ENCODE measurements around the gene PEX5. TPM values are rescaled to one million over a fixed set of nuclear protein-coding genes. Genes with fewer than 3 reads are reported as not detected.

The PEX5 gene
- 18.7 and 24.8 TPM in 2 replicates for total RNA-seq (2014; rRNA removed; shearing (Covaris generic))

DNA sequence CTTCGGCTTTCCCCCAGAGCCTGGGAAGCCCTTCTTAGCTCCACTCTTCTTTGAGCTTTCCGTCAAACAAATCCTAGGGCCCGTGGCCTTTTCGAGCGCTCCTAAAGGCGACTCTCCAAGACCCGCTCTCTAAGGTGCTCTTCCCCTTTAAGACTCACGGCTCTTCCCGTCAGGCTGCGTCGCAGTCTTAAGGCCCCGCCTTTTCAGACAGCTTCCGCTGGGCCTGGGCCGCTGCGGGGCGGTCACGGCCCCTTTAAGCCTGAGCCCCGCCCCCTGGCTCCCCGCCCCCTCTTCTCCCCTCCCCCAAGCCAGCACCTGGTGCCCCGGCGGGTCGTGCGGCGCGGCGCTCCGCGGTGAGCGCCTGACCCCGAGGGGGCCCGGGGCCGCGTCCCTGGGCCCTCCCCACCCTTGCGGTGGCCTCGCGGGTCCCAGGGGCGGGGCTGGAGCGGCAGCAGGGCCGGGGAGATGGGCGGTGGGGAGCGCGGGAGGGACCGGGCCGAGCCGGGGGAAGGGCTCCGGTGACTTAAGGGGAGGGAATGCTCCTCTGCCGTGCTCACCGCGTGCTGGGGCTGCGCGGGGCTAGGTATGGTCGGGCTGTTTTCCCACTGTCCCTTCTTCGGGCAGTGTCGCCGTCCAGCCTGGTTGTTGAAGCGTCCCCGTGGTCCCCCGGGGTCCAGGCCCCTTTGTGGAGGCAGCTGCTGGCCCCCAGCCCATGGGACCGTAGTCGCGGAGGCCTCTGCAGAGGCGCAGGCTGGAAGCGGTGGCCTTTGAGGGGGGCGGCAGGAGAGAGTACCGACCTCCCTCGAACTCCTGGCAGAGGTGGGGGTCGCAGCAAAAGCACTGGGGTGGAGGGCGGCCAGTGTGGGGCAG, at the start of gene PEX5:
TSS of gene PEX5 (plus strand) at position 289 of the 870 bp plus-strand sequence. CDS start 692 bp downstream, outside the sequence.
- Histone ChIP-seq H3K27ac (peak within 1 kb of the TSS; percentile 54), H3K27me3 (replicated peaks) (no peaks in the 10 kb centered on the region), H3K36me3 (peaks cover 17% of the 10 kb centered on the region), H3K9me3 (replicated peaks) (no peaks in the 10 kb centered on the region), H3K4me1 (replicated peaks) (peaks cover 24% of the 10 kb centered on the region), H3K4me3 (peak within 1 kb of the TSS; percentile 73)
- peak; percentile 80 to 89 for DNase-seq (ENCODE audit: low read depth in 1 of 2, low spot score in 2 of 2)

DNA sequence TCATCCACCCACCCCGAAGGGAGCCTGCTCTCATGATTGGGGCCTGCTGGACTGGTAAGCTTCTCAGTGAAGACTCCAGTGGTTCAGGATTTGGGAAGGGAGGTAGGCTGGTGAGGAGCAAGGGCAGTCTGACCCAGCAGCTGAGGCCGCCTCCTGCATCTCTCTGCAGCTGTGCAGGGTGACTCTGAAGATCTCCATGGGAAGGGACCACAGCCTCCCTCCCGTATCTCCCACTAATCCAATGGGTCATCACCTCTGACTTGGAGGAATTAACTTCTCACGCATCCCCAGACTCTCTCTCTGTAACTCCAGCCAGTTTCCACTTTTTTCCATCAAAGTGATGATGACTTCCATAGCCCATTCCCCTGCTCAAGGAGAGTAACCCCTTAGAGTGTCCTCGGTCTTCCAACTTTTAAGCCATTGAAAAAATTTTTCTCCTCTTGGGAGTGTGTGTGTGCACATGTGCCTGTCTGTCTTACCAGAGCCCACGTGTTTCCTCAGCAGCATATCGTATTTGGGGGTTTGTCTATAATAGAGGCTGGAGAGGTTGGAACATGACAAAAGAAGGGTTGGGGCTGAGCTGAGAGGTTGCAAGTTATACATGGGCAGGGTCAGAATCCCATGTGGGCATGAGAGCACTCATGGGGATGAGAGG, 48.0 kb upstream of the PEX5 start:
- DNase-seq (ENCODE audit: low read depth in 1 of 2, low spot score in 2 of 2), result no peak
- no peaks in the 10 kb centered on the region for H3K9me3 ChIP-seq (replicated peaks)
- no peak overlapping the region for H3K4me3 ChIP-seq
- no peaks in the 10 kb centered on the region for H3K36me3 ChIP-seq
- no peaks in the 10 kb centered on the region for H3K4me1 ChIP-seq (replicated peaks)
- no peak overlapping the region for H3K27ac ChIP-seq
- H3K27me3 ChIP-seq (replicated peaks), result no peaks in the 10 kb centered on the region; the same call in 1 of the 2 replicates

DNA sequence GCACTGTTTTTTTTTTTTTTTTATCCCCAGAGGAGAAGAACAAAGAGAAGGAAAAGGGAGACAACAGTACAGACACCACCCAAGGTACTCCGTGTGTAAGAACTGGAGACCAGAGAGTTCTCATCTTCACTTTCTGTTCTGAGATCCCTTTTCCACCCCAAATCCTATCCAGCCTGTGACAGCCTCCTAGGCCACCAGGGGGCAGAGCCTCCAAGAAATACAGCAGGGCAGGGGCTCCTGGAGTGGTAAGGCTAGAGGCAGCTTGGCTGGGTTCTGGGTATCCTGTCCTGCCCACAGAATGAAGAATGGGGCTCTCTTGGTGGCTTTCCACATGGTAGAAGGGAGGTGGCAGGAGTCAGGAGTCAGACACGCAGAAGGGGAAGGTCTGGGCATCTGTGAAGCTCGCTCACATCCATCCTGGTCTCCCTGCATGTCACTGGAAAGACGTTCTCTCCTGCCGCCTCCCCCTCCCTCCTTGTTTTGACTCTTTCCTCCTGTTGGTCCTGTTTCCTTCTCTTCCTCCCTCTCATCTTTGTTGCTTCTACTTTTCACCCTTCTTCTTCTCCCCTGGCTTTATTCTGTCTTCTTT, 47.3 kb upstream of the PEX5 start:
- peak in 1 of 2 experiments; percentile 14 for DNase-seq (ENCODE audit: low read depth in 1 of 2, low spot score in 2 of 2)
- H3K9me3 ChIP-seq (replicated peaks), result no peaks in the 10 kb centered on the region
- no peaks in the 10 kb centered on the region for H3K36me3 ChIP-seq
- H3K27me3 ChIP-seq (replicated peaks), result no peaks in the 10 kb centered on the region; the same call in 1 of the 2 replicates
- H3K4me1 ChIP-seq (replicated peaks), result no peaks in the 10 kb centered on the region
- no peak overlapping the region for H3K27ac ChIP-seq
- no peak overlapping the region for H3K4me3 ChIP-seq

DNA sequence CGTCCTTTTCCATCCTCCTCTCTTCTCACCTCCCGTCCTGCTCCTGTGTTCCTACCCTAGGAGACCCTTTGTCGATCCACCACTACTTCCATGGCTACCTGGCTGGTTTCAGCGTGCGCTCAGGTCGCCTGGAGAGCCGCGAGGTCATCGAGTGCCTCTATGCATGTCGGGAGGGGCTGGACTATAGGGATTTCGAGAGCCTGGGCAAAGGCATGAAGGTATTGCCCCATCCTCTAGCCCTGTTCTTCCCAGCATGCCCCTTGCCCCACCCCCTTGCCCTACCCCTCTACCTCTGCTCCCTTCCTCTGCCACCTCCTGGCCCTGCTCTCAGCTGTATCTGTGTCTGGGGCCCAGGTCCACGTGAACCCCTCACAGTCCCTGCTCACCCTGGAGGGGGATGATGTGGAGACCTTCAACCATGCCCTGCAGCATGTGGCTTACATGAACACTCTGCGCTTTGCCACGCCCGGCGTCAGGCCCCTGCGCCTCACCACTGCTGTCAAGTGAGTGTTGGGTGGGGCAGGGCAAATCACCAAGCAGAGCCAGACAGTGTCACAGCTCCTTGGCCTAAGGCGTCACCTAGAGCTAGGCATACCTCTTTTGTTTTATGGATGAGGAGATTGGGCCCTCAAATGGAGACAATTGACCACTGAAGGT, 46.5 kb upstream of the PEX5 start:
- H3K4me1 ChIP-seq (replicated peaks), result no peaks in the 10 kb centered on the region
- no peak for DNase-seq (ENCODE audit: low read depth in 1 of 2, low spot score in 2 of 2)
- no peak overlapping the region for H3K4me3 ChIP-seq
- no peak overlapping the region for H3K27ac ChIP-seq
- H3K36me3 ChIP-seq, result no peaks in the 10 kb centered on the region
- H3K9me3 ChIP-seq (replicated peaks), result no peaks in the 10 kb centered on the region
- H3K27me3 ChIP-seq (replicated peaks), result no peaks in the 10 kb centered on the region; the same call in 1 of the 2 replicates

DNA sequence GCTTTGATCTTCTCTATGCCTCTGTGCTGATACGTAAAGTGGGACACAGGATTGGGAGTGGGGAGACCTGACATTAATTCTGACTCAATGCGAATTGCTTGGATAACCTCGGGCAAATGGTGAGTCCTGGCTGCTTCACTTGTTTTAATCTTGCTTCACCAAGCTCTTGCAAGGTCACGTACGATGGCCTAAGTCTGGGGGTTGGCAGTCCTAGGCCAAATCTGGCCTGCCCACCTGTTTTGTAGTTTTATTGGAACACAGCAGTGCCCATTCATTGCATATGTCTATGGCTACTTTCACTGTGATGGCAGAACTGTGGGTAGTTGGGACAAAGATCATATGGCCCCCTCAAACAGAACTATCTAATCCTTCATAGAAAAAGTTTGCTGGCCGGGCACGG, 45.9 kb upstream of the PEX5 start:
- no peak overlapping the region for H3K27ac ChIP-seq
- H3K4me1 ChIP-seq (replicated peaks), result no peaks in the 10 kb centered on the region
- DNase-seq (ENCODE audit: low read depth in 1 of 2, low spot score in 2 of 2), result no peak
- no peaks in the 10 kb centered on the region for H3K27me3 ChIP-seq (replicated peaks)
- no peaks in the 10 kb centered on the region for H3K9me3 ChIP-seq (replicated peaks)
- H3K36me3 ChIP-seq, result no peaks in the 10 kb centered on the region
- H3K4me3 ChIP-seq, result no peak overlapping the region

DNA sequence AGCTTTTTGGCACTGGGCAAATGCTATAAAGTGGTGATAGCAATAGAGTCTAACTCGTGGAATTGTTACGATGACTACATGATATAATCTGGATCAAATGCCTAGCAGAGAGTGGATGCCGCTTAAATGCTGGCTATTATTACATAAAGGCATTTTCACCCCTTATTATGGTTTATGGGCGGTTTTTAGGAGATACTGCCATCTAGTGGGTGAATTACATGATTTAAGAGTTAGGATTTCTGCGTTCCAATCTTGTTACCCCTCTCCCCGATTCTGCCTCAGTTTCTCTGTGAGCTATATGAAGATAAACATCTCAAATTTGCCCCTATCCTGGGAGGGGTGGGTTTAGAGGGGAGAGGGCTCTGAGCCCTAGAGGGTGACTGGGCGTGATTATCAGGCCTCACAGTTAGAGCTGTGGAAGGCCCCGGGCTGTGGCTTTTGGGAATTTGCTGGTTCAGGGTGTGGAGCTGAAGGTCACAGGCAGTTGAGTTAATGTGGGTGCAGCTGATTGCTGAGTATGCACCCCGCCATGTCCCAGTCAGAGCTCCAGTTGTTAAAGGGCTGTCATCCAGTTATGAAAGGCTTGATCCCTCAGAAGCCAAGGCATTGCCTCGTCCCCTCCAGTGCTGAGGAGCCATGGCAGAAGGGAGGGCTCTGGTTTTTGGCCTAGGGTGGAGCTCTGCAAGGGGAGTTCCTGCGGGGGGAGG, 44.9 kb upstream of the PEX5 start:
- no peaks in the 10 kb centered on the region for H3K9me3 ChIP-seq (replicated peaks)
- DNase-seq (ENCODE audit: low read depth in 1 of 2, low spot score in 2 of 2), result peak in 1 of 2 experiments; percentile 32
- no peaks in the 10 kb centered on the region for H3K36me3 ChIP-seq
- H3K27me3 ChIP-seq (replicated peaks), result no peaks in the 10 kb centered on the region
- H3K4me1 ChIP-seq (replicated peaks), result no peaks in the 10 kb centered on the region
- no peak overlapping the region for H3K27ac ChIP-seq
- H3K4me3 ChIP-seq, result no peak overlapping the region

DNA sequence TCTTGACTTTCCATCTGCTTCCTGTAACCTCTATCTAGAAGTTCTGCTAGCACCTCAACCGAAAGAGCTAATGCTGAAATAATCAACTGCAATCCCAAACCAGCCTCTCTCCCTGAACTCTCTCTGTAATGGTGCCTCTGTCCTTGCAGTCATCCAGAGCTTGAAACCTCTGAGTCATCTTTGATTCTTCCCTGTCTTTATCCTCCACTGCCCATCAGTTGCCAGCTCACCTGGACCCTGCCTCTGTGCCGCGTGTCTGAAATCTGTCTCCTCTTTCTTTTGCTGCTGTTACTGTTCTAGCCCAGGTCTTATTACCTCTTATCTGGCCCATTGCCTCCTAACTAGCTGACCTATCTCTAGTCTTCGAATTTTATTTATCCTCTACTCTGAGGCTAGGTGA, 43.8 kb upstream of the PEX5 start:
- Histone ChIP-seq H3K4me1 (replicated peaks) (no peaks in the 10 kb centered on the region), H3K36me3 (no peaks in the 10 kb centered on the region), H3K27ac (no peak overlapping the region), H3K27me3 (replicated peaks) (no peaks in the 10 kb centered on the region), H3K9me3 (replicated peaks) (no peaks in the 10 kb centered on the region), H3K4me3 (no peak overlapping the region)
- DNase-seq (ENCODE audit: low read depth in 1 of 2, low spot score in 2 of 2), result no peak

DNA sequence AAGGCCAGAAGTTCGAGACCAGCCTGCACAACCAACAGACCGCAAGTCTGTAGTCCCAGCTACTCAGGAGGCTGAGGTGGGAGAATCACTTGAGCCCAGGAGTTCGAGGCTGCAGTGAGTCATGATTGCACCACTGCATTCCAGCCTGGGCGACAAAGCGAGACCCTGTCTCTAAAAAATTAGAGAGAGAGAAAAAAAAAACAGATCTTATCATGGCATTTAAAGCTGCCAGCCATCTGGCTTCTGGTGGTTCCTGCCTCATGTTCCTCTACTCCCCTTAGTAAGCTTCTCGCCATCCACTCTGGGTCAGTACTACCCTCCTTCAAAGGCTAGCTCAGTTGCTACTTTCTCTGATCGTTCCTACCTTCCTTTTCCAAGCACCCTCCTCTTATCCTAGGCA, 43.3 kb upstream of the PEX5 start:
- DNase-seq (ENCODE audit: low read depth in 1 of 2, low spot score in 2 of 2), result no peak
- no peaks in the 10 kb centered on the region for H3K27me3 ChIP-seq (replicated peaks)
- no peak overlapping the region for H3K27ac ChIP-seq
- no peaks in the 10 kb centered on the region for H3K4me1 ChIP-seq (replicated peaks)
- no peaks in the 10 kb centered on the region for H3K36me3 ChIP-seq
- no peaks in the 10 kb centered on the region for H3K9me3 ChIP-seq (replicated peaks)
- H3K4me3 ChIP-seq, result no peak overlapping the region

DNA sequence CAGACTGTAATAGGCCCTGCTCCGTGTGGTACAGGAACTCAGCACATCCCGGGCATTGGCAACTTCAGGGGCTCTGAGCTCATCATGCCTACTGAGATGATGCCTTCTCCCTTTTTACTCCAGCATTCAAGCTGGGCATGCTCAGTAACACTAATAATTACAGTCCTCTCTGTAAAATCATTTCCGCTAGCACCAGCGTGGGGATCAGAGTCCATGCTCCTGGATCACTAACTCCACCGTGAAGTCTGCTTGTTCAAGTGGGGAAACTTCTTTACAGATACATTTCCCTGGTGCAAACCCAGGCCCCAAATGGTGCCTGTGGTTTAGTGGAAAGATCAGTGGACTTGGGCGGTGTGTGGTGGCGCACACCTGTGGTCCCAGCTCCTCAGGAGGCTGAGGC, 42.6 kb upstream of the PEX5 start:
- Histone ChIP-seq H3K9me3 (replicated peaks) (no peaks in the 10 kb centered on the region), H3K36me3 (no peaks in the 10 kb centered on the region), H3K27ac (no peak overlapping the region), H3K27me3 (replicated peaks) (no peaks in the 10 kb centered on the region), H3K4me3 (no peak overlapping the region), H3K4me1 (replicated peaks) (no peaks in the 10 kb centered on the region)
- no peak for DNase-seq (ENCODE audit: low read depth in 1 of 2, low spot score in 2 of 2)

DNA sequence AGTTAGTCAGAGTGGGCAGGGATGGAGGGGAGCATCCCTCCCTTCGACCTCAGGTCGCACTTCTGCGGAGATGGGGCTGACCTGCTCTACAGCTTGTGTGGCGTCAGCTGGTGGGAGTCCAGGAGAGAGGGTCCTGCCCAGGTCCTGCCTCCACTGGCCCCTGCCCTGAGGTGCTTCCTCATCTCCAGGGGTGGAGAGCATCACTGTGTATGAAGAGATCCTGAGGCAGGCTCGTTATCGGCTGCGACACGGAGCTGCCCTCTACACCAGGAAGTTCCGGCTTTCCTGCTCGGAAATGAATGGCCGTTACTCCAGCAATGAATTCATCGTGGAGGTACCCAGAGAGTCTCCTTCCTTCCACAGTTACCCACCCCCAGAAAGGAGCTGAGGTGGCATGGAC, 39.1 kb upstream of the PEX5 start:
- H3K27ac ChIP-seq, result no peak overlapping the region
- no peak for DNase-seq (ENCODE audit: low read depth in 1 of 2, low spot score in 2 of 2)
- H3K36me3 ChIP-seq, result no peaks in the 10 kb centered on the region
- H3K27me3 ChIP-seq (replicated peaks), result no peaks in the 10 kb centered on the region
- H3K9me3 ChIP-seq (replicated peaks), result no peaks in the 10 kb centered on the region
- H3K4me1 ChIP-seq (replicated peaks), result no peaks in the 10 kb centered on the region
- no peak overlapping the region for H3K4me3 ChIP-seq

DNA sequence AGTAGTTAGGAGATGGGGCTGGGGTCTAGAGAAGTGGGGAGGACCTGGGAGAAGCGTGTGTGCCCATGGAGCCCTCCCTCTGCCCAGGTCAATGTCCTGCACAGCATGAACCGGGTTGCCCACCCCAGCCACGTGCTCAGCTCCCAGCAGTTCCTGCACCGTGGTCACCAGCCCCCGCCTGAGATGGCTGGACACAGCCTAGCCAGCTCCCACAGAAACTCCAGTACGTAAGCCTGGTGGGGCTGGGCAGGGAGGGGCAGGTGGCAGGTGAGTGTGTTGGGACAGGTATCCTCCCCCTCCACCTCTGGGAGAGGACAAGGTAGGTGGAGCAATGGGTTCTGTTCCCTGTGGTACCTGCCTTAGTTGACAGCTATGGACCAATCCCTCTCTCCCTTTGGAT, 38.6 kb upstream of the PEX5 start:
- no peaks in the 10 kb centered on the region for H3K27me3 ChIP-seq (replicated peaks)
- no peaks in the 10 kb centered on the region for H3K9me3 ChIP-seq (replicated peaks)
- no peak overlapping the region for H3K4me3 ChIP-seq
- no peak overlapping the region for H3K27ac ChIP-seq
- no peaks in the 10 kb centered on the region for H3K36me3 ChIP-seq
- no peak for DNase-seq (ENCODE audit: low read depth in 1 of 2, low spot score in 2 of 2)
- no peaks in the 10 kb centered on the region for H3K4me1 ChIP-seq (replicated peaks)

DNA sequence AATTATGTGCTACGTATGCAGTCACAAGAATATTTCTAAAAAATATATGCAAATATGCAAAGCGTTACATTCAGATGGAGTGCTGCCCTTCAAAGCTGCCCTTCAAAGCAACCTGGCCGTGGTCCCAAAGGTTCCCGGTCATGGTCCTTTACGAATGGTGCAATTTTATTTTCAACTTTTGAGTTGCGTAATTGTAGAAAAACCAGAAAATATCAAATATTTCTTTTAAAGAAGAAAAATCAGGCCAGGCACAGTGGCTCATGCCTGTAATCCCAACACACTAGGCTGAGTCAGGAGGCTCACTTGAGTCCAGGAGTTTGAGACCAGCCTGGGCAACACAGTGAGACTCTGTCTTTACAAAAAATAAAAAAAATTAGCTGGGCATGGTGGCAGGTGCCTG, 38.0 kb upstream of the PEX5 start:
- DNase-seq (ENCODE audit: low read depth in 1 of 2, low spot score in 2 of 2), result no peak
- Histone ChIP-seq H3K4me1 (replicated peaks) (no peaks in the 10 kb centered on the region), H3K36me3 (no peaks in the 10 kb centered on the region), H3K4me3 (no peak overlapping the region), H3K27me3 (replicated peaks) (no peaks in the 10 kb centered on the region), H3K9me3 (replicated peaks) (no peaks in the 10 kb centered on the region), H3K27ac (no peak overlapping the region)

DNA sequence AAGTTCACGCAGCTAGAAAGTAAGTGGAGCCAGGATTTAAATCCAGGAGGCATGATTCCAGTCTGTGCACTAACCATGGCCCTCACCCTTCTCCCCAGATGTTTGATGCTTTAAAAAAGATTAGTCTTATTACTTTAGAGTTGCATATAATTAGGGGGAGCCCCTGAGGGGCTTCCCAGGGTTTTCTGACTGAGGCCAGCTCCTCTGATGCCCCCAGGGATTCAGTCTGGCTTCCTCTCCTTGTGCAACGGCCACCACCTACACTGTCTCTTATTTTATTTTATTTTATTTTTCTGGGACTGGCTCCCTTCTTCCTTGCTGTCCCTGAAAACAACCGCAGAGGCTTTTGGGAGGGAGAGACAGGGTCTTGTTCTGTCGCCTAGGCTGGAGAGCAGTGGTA, 36.7 kb upstream of the PEX5 start:
- no peak for DNase-seq (ENCODE audit: low read depth in 1 of 2, low spot score in 2 of 2)
- H3K9me3 ChIP-seq (replicated peaks), result no peaks in the 10 kb centered on the region
- H3K36me3 ChIP-seq, result no peaks in the 10 kb centered on the region
- no peak overlapping the region for H3K27ac ChIP-seq
- no peaks in the 10 kb centered on the region for H3K4me1 ChIP-seq (replicated peaks)
- H3K4me3 ChIP-seq, result no peak overlapping the region
- H3K27me3 ChIP-seq (replicated peaks), result no peaks in the 10 kb centered on the region

Measured in SJSA1 (cell line).